ENCODE measurements around the gene PACRGL.

Gene PACRGL

GRCh38 chr4:20700007-20700761 lies at the start of gene PACRGL:
Gene PACRGL (plus strand): TSS chr4:20700458. CDS start chr4:20704482, 4,024 bp downstream.
- FAIRE-seq (peak; percentile 96), DNase-seq (ENCODE audit: extremely low spot score, insufficient read length, low read depth) (peak; percentile 79)

- FAIRE-seq (no peak), DNase-seq (ENCODE audit: extremely low spot score, insufficient read length, low read depth) (no peak)
Observed at GRCh38 chr4:20652226-20652885, 47.9 kb upstream of the PACRGL start.

- FAIRE-seq, result no peak
- no peak for DNase-seq (ENCODE audit: extremely low spot score, insufficient read length, low read depth)
Observed at GRCh38 chr4:20658456-20658855, 41.8 kb upstream of the PACRGL start.

- no peak for DNase-seq (ENCODE audit: extremely low spot score, insufficient read length, low read depth)
- no peak for FAIRE-seq
Observed at GRCh38 chr4:20662851-20663250, 37.4 kb upstream of the PACRGL start.

GRCh38 chr4:20666012-20666860 lies 34.0 kb upstream of the PACRGL start:
- FAIRE-seq (no peak), DNase-seq (ENCODE audit: extremely low spot score, insufficient read length, low read depth) (no peak)

GRCh38 chr4:20672262-20672661 lies 28.0 kb upstream of the PACRGL start:
- FAIRE-seq (no peak), DNase-seq (ENCODE audit: extremely low spot score, insufficient read length, low read depth) (no peak)

- DNase-seq (ENCODE audit: extremely low spot score, insufficient read length, low read depth) (no peak), FAIRE-seq (no peak)
Observed at GRCh38 chr4:20675786-20676185, 24.5 kb upstream of the PACRGL start.

- FAIRE-seq (no peak), DNase-seq (ENCODE audit: extremely low spot score, insufficient read length, low read depth) (no peak)
Observed at GRCh38 chr4:20676501-20677197, 23.6 kb upstream of the PACRGL start.

GRCh38 chr4:20678400-20678799 lies 21.9 kb upstream of the PACRGL start:
- no peak for DNase-seq (ENCODE audit: extremely low spot score, insufficient read length, low read depth)
- FAIRE-seq, result no peak

- no peak for DNase-seq (ENCODE audit: extremely low spot score, insufficient read length, low read depth)
- no peak for FAIRE-seq
Observed at GRCh38 chr4:20679951-20680350, 20.3 kb upstream of the PACRGL start.

GRCh38 chr4:20680736-20681135 lies 19.5 kb upstream of the PACRGL start:
- no peak for FAIRE-seq
- no peak for DNase-seq (ENCODE audit: extremely low spot score, insufficient read length, low read depth)

- no peak for DNase-seq (ENCODE audit: extremely low spot score, insufficient read length, low read depth)
- no peak for FAIRE-seq
Observed at GRCh38 chr4:20681271-20681670, 19.0 kb upstream of the PACRGL start.

GRCh38 chr4:20682853-20683252 lies 17.4 kb upstream of the PACRGL start:
- no peak for FAIRE-seq
- DNase-seq (ENCODE audit: extremely low spot score, insufficient read length, low read depth), result no peak

- FAIRE-seq, result no peak
- no peak for DNase-seq (ENCODE audit: extremely low spot score, insufficient read length, low read depth)
Observed at GRCh38 chr4:20683766-20684165, 16.5 kb upstream of the PACRGL start.

- DNase-seq (ENCODE audit: extremely low spot score, insufficient read length, low read depth) (no peak), FAIRE-seq (peak; percentile 76)
Observed at GRCh38 chr4:20684852-20685763, 15.2 kb upstream of the PACRGL start.

- DNase-seq (ENCODE audit: extremely low spot score, insufficient read length, low read depth), result no peak
- no peak for FAIRE-seq
Observed at GRCh38 chr4:20687864-20688263, 12.4 kb upstream of the PACRGL start.

- FAIRE-seq (no peak), DNase-seq (ENCODE audit: extremely low spot score, insufficient read length, low read depth) (no peak)
Observed at GRCh38 chr4:20696815-20697214, 3.4 kb upstream of the PACRGL start.

- DNase-seq (ENCODE audit: extremely low spot score, insufficient read length, low read depth) (no peak), FAIRE-seq (no peak)
Observed at GRCh38 chr4:20698382-20698781, 1.9 kb upstream of the PACRGL start.

- FAIRE-seq (no peak), DNase-seq (ENCODE audit: extremely low spot score, insufficient read length, low read depth) (no peak)
Observed at GRCh38 chr4:20698820-20699219, 1.4 kb upstream of the PACRGL start.
